Cardiac muscle cell (in vitro differentiated cells and primary cell): ENCODE results near the gene BHLHE23. TPM values are rescaled to one million over a fixed set of nuclear protein-coding genes. Genes with fewer than 3 reads are reported as not detected.

ENCODE experiments used
- DNase-seq, 2 donors: peaks; one replicate each; pipeline versions ENCODE4 v3.0.0 to v3.0.0-alpha.2; 2010 to 2017; ENCODE audit warnings: low read depth in 1 of 2, low spot score in 1 of 2
- H3K27ac ChIP-seq: fragments of 200-600 bp; sonication (generic); 2 replicates; pipeline ENCODE4 v1.5.1; 2016
- H3K27me3 ChIP-seq: fragments of 200-600 bp; sonication (generic); 2 replicates; pipeline ENCODE4 v1.6.0; 2016; ENCODE audit warnings: control low read depth
- H3K36me3 ChIP-seq: fragments of 200-600 bp; sonication (generic); 2 replicates; pipeline ENCODE4 v1.5.1; 2016; ENCODE audit warnings: control low read depth
- H3K4me1 ChIP-seq: fragments of 200-600 bp; sonication (generic); 2 replicates; pipeline ENCODE4 v1.8.1; 2017; ENCODE audit warnings: low read depth, mild to moderate bottlenecking, mixed run types
- H3K4me3 ChIP-seq: fragments of 200-600 bp; sonication (generic); 2 replicates; pipeline ENCODE4 v1.5.1; 2016; ENCODE audit warnings: mild to moderate bottlenecking
- H3K9me3 ChIP-seq: fragments of 200-600 bp; sonication (generic); 2 replicates; pipeline ENCODE4 v1.5.1; 2017; ENCODE audit warnings: low read depth, mild to moderate bottlenecking, control low read depth
- CTCF ChIP-seq: IDR thresholded peaks from 2 replicates; pipeline ENCODE4 v1.5.1; 2012; ENCODE audit warnings: low read depth, mild to moderate bottlenecking, low read length
- polyA plus RNA-seq: library from polyadenylated mRNA; unstranded; fragments of >200 nt; fragmentation: Nextera tagmentation; extraction: Ambion mirVana; gene quantifications from 2 replicates; pipeline ENCODE4 v1.2.1, GENCODE V29; 2016
- total RNA-seq: library from RNA; depleted of rRNA; stranded (reverse); fragments of >200 nt; gene quantifications from 2 replicates; pipeline ENCODE4 v1.2.3, GENCODE V29; 2016

The BHLHE23 gene
- total and polyA plus RNA-seq, 2 experiments from 2014 or later, result not detected

- Histone ChIP-seq H3K27ac (no peak overlapping the region), H3K4me3 (no peak overlapping the region), H3K9me3 (no peaks in the 10 kb centered on the region), H3K36me3 (no peaks in the 10 kb centered on the region), H3K4me1 (no peaks in the 10 kb centered on the region), H3K27me3 (peaks cover 3% of the 10 kb centered on the region)
- no peak for TF ChIP-seq CTCF
- no peak for DNase-seq
Measured at GRCh38 chr20:63049191-63049518, 42.4 kb upstream of the BHLHE23 start.

- H3K9me3 ChIP-seq, result no peaks in the 10 kb centered on the region
- H3K4me1 ChIP-seq, result no peaks in the 10 kb centered on the region
- no peak for TF ChIP-seq CTCF
- no peak for DNase-seq
- no peak overlapping the region for H3K4me3 ChIP-seq
- H3K27ac ChIP-seq, result no peak overlapping the region
- peaks cover 3% of the 10 kb centered on the region for H3K27me3 ChIP-seq
- no peaks in the 10 kb centered on the region for H3K36me3 ChIP-seq
Measured at GRCh38 chr20:63048516-63049190, 41.9 kb upstream of the BHLHE23 start.

- Histone ChIP-seq H3K9me3 (no peaks in the 10 kb centered on the region), H3K4me1 (no peaks in the 10 kb centered on the region), H3K4me3 (no peak overlapping the region), H3K27me3 (peaks cover 6% of the 10 kb centered on the region), H3K36me3 (no peaks in the 10 kb centered on the region), H3K27ac (no peak overlapping the region)
- DNase-seq, result no peak
- no peak for TF ChIP-seq CTCF
Measured at GRCh38 chr20:63047946-63048345, 41.2 kb upstream of the BHLHE23 start.

- no peaks in the 10 kb centered on the region for H3K4me1 ChIP-seq
- TF ChIP-seq CTCF, result no peak
- no peak overlapping the region for H3K4me3 ChIP-seq
- DNase-seq, result no peak
- peaks cover 13% of the 10 kb centered on the region for H3K27me3 ChIP-seq
- H3K9me3 ChIP-seq, result no peaks in the 10 kb centered on the region
- H3K27ac ChIP-seq, result no peak overlapping the region
- no peaks in the 10 kb centered on the region for H3K36me3 ChIP-seq
Measured at GRCh38 chr20:63047267-63047666, 40.5 kb upstream of the BHLHE23 start.

- TF ChIP-seq CTCF, result no peak
- Histone ChIP-seq H3K27me3 (peaks cover 16% of the 10 kb centered on the region), H3K36me3 (no peaks in the 10 kb centered on the region), H3K4me3 (no peak overlapping the region), H3K9me3 (no peaks in the 10 kb centered on the region), H3K27ac (no peak overlapping the region), H3K4me1 (no peaks in the 10 kb centered on the region)
- DNase-seq, result no peak
Measured at GRCh38 chr20:63046841-63047240, 40.1 kb upstream of the BHLHE23 start.
